H1 (cell line): ENCODE results near the gene SMARCA4. TPM values are rescaled to one million over a fixed set of nuclear protein-coding genes. Genes with fewer than 3 reads are reported as not detected.

Experiments used
- ASH2L ChIP-seq: fragments of 200-600, 300-600 bp; sonication (generic); IDR thresholded peaks from one replicate; pipeline ENCODE4 v1.7.1; 2017; ENCODE audit warnings: low read length
- CREB1 ChIP-seq: IDR thresholded peaks from 2 replicates; pipeline ENCODE4 v1.6.1; 2012; ENCODE audit warnings: inconsistent platforms
- HDAC2 ChIP-seq, 2 experiments: fragments of 300-600 bp in 1 of 2; sonication (generic) in 1 of 2; IDR thresholded peaks; 2 replicates each; pipeline ENCODE4 v1.6.1; 2011 to 2012; ENCODE audit warnings: low read depth in 2 of 2, low read length in 2 of 2, mild to moderate bottlenecking in 2 of 2, moderate library complexity in 2 of 2, borderline replicate concordance in 1 of 2, inconsistent platforms in 1 of 2
- HDAC6 ChIP-seq: IDR thresholded peaks from one replicate; pipeline ENCODE4 v1.7.1; 2012; ENCODE audit warnings: low read depth, mild to moderate bottlenecking, inconsistent platforms, low read length, moderate library complexity
- JUND ChIP-seq: IDR thresholded peaks from 2 replicates; pipeline ENCODE4 v1.6.1; 2011; ENCODE audit warnings: mild to moderate bottlenecking, improper control_type of control experiment, low read length
- KDM1A ChIP-seq: fragments of 200-600, 300-600 bp; sonication (generic); IDR thresholded peaks from 2 replicates; pipeline ENCODE4 v1.7.1; 2016; ENCODE audit warnings: mild to moderate bottlenecking, low read length, borderline replicate concordance
- SIN3A ChIP-seq, 2 experiments: IDR thresholded peaks in 1 of 2; conservative IDR thresholded peaks in 1 of 2; 2 replicates each; pipeline ENCODE4 v1.6.1; 2011 to 2012; ENCODE audit warnings: low read length in 2 of 2, improper control_type of control experiment in 1 of 2, low read depth in 1 of 2, mild to moderate bottlenecking in 1 of 2
- polyA plus RNA-seq, 7 experiments: library from polyadenylated mRNA; depleted of rRNA in 3 of 7; stranded (reverse) in 5 of 7; unstranded in 2 of 7; fragments of >200 nt in 5 of 7; fragments of 200-250 nt in 2 of 7; gene quantifications; 1 replicate in 5 of 7; 2 replicates in 1 of 7; 4 replicates in 1 of 7; pipeline versions ENCODE4 v1.2.1 to v1.2.3, GENCODE V29; 2011 to 2013; ENCODE audit warnings: missing spikeins in 2 of 7, mixed read lengths in 2 of 7
- total RNA-seq: library from RNA; stranded (reverse); fragmentation: NEBNext Ultra II Directional; extraction: Animal tissue kit (Norgen Biotek cat#: 25700); gene quantifications from 2 replicates; pipeline ENCODE4 v1.2.1, GENCODE V29; 2021

Gene SMARCA4
- total and polyA plus RNA-seq, 2 of the 8 experiments (the other 6 are each of a cell fraction or from before 2014, with no cell fraction given): 86.4 to 263 TPM

GRCh38 chr19:10961073-10961860 is 437 bp downstream of the SMARCA4 start (continued):
- no peak for TF ChIP-seq HDAC2 (IDR thresholded peaks at IDR 0.05; ENCODE audit: borderline replicate concordance in 1 of 2, low read depth in 2 of 2, low read length in 2 of 2)
- no peak for TF ChIP-seq JUND
- 0 out of 4 replicates have a peak, but pooled peaks of 1 of the 2 experiments have one; percentile 6 for TF ChIP-seq SIN3A (conservative IDR thresholded peaks at IDR 0.05 in 1 of 2, IDR thresholded peaks at IDR 0.05 in 1 of 2; ENCODE audit: low read depth in 1 of 2, low read length in 2 of 2)
- TF ChIP-seq ASH2L: peak; percentile 56
- TF ChIP-seq HDAC6: no peak
- TF ChIP-seq CREB1: no peak
- TF ChIP-seq KDM1A: no peak
- TF ChIP-seq, all 59 proteins: peak for 7
